Midbrain (tissue), 1 donor: ENCODE results near the gene NCK1.
"Not testable (repeated sequence)": the region's sequence is repeated elsewhere in the genome, so short reads cannot be mapped to it uniquely, and the experiment has no call there.

Experiments
- DNase-seq: peaks from one replicate; lab custom pipeline; 2025; lab: John Stamatoyannopoulos, UW

Gene NCK1

GRCh38 chr3:136947477-136947876 is 85.5 kb downstream of the NCK1 start:
- DNase-seq = no peak

GRCh38 chr3:136949146-136949545 is 87.1 kb downstream of the NCK1 start:
- no peak for DNase-seq

- no peak for DNase-seq
Observed at GRCh38 chr3:136949708-136950107, 87.7 kb downstream of the NCK1 start.

GRCh38 chr3:136950623-136951022 is 88.6 kb downstream of the NCK1 start:
- DNase-seq = no peak

GRCh38 chr3:136952292-136952691 is 90.3 kb downstream of the NCK1 start:
- DNase-seq = no peak

GRCh38 chr3:136954251-136954650 is 92.2 kb downstream of the NCK1 start:
- DNase-seq = no peak

GRCh38 chr3:136954980-136955780 is 93.2 kb downstream of the NCK1 start:
- DNase-seq = no peak

- no peak for DNase-seq
Observed at GRCh38 chr3:136955813-136956212, 93.8 kb downstream of the NCK1 start.

- no peak for DNase-seq
Observed at GRCh38 chr3:136956971-136957370, 95.0 kb downstream of the NCK1 start.

GRCh38 chr3:136957751-136958288 is 95.8 kb downstream of the NCK1 start, which contains the start of gene IL20RB:
IL20RB (plus strand) TSS chr3:136957983; CDS start chr3:136958114, 131 bp downstream.
- no peak for DNase-seq

GRCh38 chr3:136958939-136959338 is 96.9 kb downstream of the NCK1 start:
- DNase-seq = no peak

GRCh38 chr3:136959599-136959998 is 97.6 kb downstream of the NCK1 start:
- no peak for DNase-seq

- no peak for DNase-seq
Observed at GRCh38 chr3:136960838-136961836, 99.1 kb downstream of the NCK1 start.

- DNase-seq = no peak
Observed at GRCh38 chr3:136962927-136963326, 100.9 kb downstream of the NCK1 start.

GRCh38 chr3:136969539-136969938 is 107.5 kb downstream of the NCK1 start:
- not testable (repeated sequence) for DNase-seq

- DNase-seq = no peak
Observed at GRCh38 chr3:136973352-136973751, 111.3 kb downstream of the NCK1 start.

GRCh38 chr3:136974670-136975069 is 112.7 kb downstream of the NCK1 start:
- no peak for DNase-seq

GRCh38 chr3:136979204-136979603 is 117.2 kb downstream of the NCK1 start:
- no peak for DNase-seq

- no peak for DNase-seq
Observed at GRCh38 chr3:136979684-136980083, 117.7 kb downstream of the NCK1 start.

- no peak for DNase-seq
Observed at GRCh38 chr3:136982033-136982432, 120.0 kb downstream of the NCK1 start.

GRCh38 chr3:136982520-136983138 is 120.6 kb downstream of the NCK1 start:
- no peak for DNase-seq

- no peak for DNase-seq
Observed at GRCh38 chr3:136984837-136985236, 122.8 kb downstream of the NCK1 start.
